GM10266 (cell line): ENCODE results near the gene TMC1.

Experiments
- DNase-seq: peaks from one replicate; pipeline ENCODE4 v3.0.0; 2012; ENCODE audit errors: extremely low spot score
- CTCF ChIP-seq: IDR thresholded peaks from 2 replicates; pipeline ENCODE4 v1.5.1; 2012; ENCODE audit warnings: mild to moderate bottlenecking, low read depth; ENCODE audit not compliant: control insufficient read depth, insufficient read depth; ENCODE audit errors: missing control alignments

TMC1 gene

GRCh38 chr9:72598639-72599038 lies 77.2 kb downstream of the TMC1 start:
- DNase-seq = no peak
- no peak for TF ChIP-seq CTCF

- no peak for TF ChIP-seq CTCF
- DNase-seq = no peak
Measured at GRCh38 chr9:72599874-72600534, 78.6 kb downstream of the TMC1 start.

- no peak for DNase-seq
- no peak for TF ChIP-seq CTCF
Measured at GRCh38 chr9:72600671-72601070, 79.3 kb downstream of the TMC1 start.

GRCh38 chr9:72601615-72602014 lies 80.2 kb downstream of the TMC1 start:
- TF ChIP-seq CTCF = no peak
- no peak for DNase-seq

GRCh38 chr9:72612449-72612848 lies 91.0 kb downstream of the TMC1 start:
- no peak for TF ChIP-seq CTCF
- no peak for DNase-seq

- no peak for DNase-seq
- TF ChIP-seq CTCF = no peak
Measured at GRCh38 chr9:72614067-72614466, 92.7 kb downstream of the TMC1 start.

- TF ChIP-seq CTCF = no peak
- DNase-seq = no peak
Measured at GRCh38 chr9:72615931-72616330, 94.5 kb downstream of the TMC1 start.
